Stimulated activated naive CD8-positive, alpha-beta T cell treated with anti-CD3 and anti-CD28 coated beads, Interleukin-15, Interleukin-2, amounts not matched to agents 100 ng/mL and 50 ng/mL, for 24 hours (primary cell): ENCODE measurements around the gene FDCSP.
"Not testable (repeated sequence)": the region's sequence is repeated elsewhere in the genome, so short reads cannot be mapped to it uniquely, and the experiment has no call there.

ENCODE experiments used
- H3K27ac Mint-ChIP-seq: one replicate; pipeline ENCODE4 v1.8.0; 2021; ENCODE audit warnings: mild to moderate bottlenecking, mixed read lengths
- H3K27me3 Mint-ChIP-seq: one replicate; pipeline ENCODE4 v1.8.0; 2021; ENCODE audit warnings: mixed read lengths
- H3K36me3 Mint-ChIP-seq: one replicate; pipeline ENCODE4 v1.8.0; 2021; ENCODE audit warnings: low read depth, mixed read lengths
- H3K4me1 Mint-ChIP-seq: one replicate; pipeline ENCODE4 v1.8.0; 2021; ENCODE audit warnings: low read depth, mixed read lengths
- H3K4me3 Mint-ChIP-seq: one replicate; pipeline ENCODE4 v1.8.0; 2021; ENCODE audit warnings: mild to moderate bottlenecking, mixed read lengths
- H3K9me3 Mint-ChIP-seq: one replicate; pipeline ENCODE4 v1.8.0; 2021; ENCODE audit warnings: mixed read lengths

Gene FDCSP

DNA sequence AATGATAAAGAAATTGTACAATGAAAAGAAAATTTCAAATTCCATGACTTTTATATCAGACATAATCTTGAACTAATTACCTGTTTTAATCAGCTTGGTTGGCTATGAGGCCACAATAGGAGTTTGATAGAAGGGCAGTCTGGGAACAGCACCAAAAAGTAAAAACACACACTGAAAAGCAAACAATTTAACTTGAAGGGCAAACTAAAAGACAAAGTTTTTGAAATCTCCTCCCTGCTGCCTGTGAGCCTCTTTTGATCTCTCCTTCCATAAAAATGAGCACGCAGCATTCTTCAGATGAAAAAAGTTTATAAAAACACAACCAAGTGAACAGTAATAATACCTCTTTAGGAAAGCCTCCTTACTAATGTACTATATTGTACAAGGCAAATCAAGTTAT is 22.3 kb upstream of the FDCSP start:
- Mint-ChIP-seq H3K27ac (no peak overlapping the region), H3K36me3 (no peaks in the 10 kb centered on the region), H3K9me3 (no peaks in the 10 kb centered on the region), H3K27me3 (no peaks in the 10 kb centered on the region), H3K4me3 (no peak overlapping the region), H3K4me1 (no peaks in the 10 kb centered on the region)

DNA sequence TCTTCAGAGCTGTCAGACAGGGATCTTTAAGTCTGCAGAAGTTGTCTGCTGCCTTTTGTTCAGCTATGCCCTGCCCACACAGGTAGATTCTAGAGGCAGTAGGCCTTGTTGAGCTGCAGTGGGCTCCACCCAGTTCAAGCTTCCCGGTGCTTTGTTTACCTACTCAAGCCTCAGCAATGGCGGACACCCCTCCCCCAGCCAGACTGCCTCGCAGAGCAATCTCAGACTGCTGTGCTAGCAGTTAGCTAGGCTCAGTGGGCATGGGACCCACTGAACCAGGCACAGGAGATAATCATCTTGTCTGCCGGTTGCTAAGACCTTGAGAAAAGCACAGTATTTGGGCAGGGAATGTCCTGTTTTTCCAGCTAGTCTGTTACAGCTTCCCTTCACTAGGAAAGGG is 13.2 kb upstream of the FDCSP start:
- not testable (repeated sequence) for H3K27me3 Mint-ChIP-seq, H3K36me3 Mint-ChIP-seq, H3K4me3 Mint-ChIP-seq, H3K4me1 Mint-ChIP-seq, H3K27ac Mint-ChIP-seq
- H3K9me3 Mint-ChIP-seq, result peaks cover 11% of the 10 kb centered on the region

DNA sequence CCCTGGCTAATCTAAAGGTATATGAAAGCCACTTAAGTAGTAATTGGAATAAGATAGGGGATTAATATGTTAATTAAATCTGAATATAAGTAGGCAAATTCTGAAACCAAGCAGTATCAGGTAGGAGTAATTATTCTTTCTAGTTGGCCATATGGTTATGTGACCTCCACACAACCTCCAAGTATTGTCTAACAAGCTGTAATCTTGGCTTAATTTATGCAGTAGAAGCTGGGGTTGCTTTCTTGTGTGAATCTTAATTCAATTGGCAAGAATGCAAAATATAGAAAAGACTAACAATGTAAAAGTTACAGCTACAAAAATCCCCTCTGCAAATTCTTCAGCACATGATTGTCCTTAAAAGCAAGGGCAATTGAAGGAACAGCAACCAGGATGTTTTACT is 9.8 kb upstream of the FDCSP start:
- H3K4me1 Mint-ChIP-seq, H3K27ac Mint-ChIP-seq, H3K27me3 Mint-ChIP-seq, H3K36me3 Mint-ChIP-seq, H3K4me3 Mint-ChIP-seq, H3K9me3 Mint-ChIP-seq: not testable (repeated sequence)

DNA sequence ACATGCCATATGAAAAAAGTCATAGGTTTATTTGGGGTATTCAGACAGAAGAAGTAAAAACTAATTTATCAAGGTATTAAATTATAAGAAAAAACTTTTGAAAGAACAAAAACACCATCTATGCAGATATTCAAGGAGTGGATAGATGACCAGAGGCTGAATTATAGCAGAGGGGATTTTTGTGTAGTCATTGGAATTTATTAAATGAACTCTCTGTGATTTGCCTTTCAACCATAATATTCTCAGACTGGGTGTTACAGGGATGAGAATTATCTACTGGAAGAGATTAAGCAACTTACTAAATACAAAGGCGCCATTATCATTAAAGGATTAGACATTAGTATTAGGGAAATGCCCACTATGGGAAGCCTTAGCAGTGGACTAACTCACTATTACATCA is 9.4 kb upstream of the FDCSP start:
- H3K36me3 Mint-ChIP-seq, H3K9me3 Mint-ChIP-seq, H3K4me1 Mint-ChIP-seq, H3K4me3 Mint-ChIP-seq, H3K27ac Mint-ChIP-seq, H3K27me3 Mint-ChIP-seq: not testable (repeated sequence)

DNA sequence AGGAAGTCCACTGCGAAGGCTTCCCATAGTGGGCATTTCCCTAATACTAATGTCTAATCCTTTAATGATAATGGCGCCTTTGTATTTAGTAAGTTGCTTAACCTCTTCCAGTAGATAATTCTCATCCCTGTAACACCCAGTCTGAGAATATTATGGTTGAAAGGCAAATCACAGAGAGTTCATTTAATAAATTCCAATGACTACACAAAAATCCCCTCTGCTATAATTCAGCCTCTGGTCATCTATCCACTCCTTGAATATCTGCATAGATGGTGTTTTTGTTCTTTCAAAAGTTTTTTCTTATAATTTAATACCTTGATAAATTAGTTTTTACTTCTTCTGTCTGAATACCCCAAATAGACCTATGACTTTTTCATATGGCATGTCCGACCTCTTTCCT is 4.5 kb upstream of the FDCSP start:
- H3K9me3 Mint-ChIP-seq, H3K4me1 Mint-ChIP-seq, H3K27ac Mint-ChIP-seq, H3K27me3 Mint-ChIP-seq, H3K4me3 Mint-ChIP-seq, H3K36me3 Mint-ChIP-seq: not testable (repeated sequence)

DNA sequence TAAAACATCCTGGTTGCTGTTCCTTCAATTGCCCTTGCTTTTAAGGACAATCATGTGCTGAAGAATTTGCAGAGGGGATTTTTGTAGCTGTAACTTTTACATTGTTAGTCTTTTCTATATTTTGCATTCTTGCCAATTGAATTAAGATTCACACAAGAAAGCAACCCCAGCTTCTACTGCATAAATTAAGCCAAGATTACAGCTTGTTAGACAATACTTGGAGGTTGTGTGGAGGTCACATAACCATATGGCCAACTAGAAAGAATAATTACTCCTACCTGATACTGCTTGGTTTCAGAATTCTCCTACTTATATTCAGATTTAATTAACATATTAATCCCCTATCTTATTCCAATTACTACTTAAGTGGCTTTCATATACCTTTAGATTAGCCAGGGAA is 4.1 kb upstream of the FDCSP start:
- H3K9me3 Mint-ChIP-seq, H3K4me3 Mint-ChIP-seq, H3K27me3 Mint-ChIP-seq: not testable (repeated sequence)

DNA sequence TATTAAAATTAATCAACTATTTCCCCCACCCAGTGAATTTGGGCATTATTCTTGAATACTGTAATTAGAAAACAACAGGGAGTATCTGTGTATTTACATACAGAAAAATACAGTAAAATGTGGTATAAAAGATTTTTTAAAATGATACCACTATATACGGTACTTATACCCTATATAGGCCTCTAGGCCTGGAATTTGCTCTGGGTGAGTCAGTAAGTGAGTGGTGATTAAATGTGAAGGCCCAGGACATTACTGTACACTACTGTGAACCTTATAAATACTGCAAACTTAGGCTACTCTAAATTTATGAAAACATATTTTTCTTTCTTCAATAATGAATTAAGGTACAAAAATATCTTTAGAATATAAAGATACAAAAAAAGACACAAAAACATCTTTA is 10.2 kb downstream of the FDCSP start:
- H3K4me3 Mint-ChIP-seq, result no peak overlapping the region
- no peaks in the 10 kb centered on the region for H3K36me3 Mint-ChIP-seq
- no peak overlapping the region for H3K27ac Mint-ChIP-seq
- no peaks in the 10 kb centered on the region for H3K4me1 Mint-ChIP-seq
- no peaks in the 10 kb centered on the region for H3K27me3 Mint-ChIP-seq
- no peaks in the 10 kb centered on the region for H3K9me3 Mint-ChIP-seq

More for the DNA sequence above, 4.1 kb upstream of the FDCSP start:
- not testable (repeated sequence) for H3K27ac Mint-ChIP-seq, H3K4me1 Mint-ChIP-seq, H3K36me3 Mint-ChIP-seq

DNA sequence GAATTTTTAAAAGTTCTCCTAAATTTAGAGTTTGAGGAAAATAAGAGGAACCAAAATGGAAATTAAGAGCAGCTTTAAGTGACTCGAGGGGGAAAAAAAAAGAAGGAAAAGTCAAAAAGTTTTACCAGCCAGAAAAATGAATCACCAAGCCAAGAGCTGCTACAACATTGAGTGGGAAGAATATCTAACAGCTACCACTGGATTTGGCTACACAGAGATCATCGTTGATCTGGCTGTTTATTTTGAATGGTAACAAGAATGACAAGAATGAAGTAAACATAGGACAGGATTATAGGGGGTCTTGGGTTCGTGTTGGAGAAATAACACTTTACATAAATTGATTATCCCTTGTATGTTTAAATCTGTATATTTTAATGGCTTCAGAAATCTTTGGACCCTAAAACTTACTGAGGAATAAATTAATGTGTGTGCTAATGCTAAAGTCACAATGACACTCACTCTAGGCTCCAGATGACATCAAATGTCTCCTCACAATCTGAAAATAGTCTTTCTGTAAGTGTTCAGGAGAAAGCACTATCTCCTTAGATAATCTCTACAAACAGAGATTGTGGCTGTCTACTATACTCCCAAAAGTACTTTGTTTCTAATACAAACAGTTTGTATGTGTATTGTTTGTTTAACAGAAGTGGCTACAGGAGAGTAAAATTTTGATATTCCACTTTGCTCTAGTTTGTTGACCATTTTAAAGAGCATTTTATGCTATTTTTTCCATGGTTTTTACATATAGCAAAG is 13.4 kb downstream of the FDCSP start:
- no peak overlapping the region for H3K4me3 Mint-ChIP-seq

DNA sequence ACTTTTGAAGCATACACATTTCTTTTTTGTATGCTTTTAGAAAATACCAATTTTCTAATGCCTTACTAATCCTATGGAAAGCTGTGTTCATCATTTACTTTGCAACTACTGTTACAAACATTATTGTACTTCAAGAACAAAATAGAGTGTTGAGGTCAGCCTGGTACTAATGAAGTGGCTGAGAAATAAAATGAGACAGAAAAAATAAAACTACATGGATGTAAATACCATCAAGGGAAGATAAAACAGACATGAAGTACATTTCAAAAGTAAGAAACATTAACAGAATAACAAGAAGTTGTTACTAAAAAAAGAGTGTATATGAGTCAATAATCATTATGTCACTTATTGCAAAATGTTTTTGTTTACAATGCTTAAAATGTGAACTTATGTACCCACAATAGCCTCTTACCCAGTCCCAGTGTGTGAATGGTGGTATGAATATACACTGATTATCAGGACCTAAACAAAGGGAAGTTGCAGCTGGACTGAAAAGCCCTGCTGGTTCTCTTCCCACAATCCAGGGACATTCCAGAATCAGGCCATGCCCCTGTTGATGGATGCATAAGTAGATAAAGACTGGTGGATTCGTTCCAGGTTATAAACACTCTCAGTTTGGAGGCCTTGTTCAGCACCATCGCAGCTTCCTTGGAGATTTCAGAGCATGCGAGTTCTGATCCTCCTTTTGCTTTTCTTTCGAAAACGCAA is 14.1 kb downstream of the FDCSP start:
- no peak overlapping the region for H3K27ac Mint-ChIP-seq
- H3K4me1 Mint-ChIP-seq, result no peaks in the 10 kb centered on the region
- no peak overlapping the region for H3K4me3 Mint-ChIP-seq
- no peaks in the 10 kb centered on the region for H3K27me3 Mint-ChIP-seq
- no peaks in the 10 kb centered on the region for H3K9me3 Mint-ChIP-seq
- H3K36me3 Mint-ChIP-seq, result no peaks in the 10 kb centered on the region

More for the DNA sequence above, 13.4 kb downstream of the FDCSP start:
- Mint-ChIP-seq H3K4me1 (no peaks in the 10 kb centered on the region), H3K27me3 (no peaks in the 10 kb centered on the region), H3K36me3 (no peaks in the 10 kb centered on the region), H3K27ac (no peak overlapping the region), H3K9me3 (no peaks in the 10 kb centered on the region)

DNA sequence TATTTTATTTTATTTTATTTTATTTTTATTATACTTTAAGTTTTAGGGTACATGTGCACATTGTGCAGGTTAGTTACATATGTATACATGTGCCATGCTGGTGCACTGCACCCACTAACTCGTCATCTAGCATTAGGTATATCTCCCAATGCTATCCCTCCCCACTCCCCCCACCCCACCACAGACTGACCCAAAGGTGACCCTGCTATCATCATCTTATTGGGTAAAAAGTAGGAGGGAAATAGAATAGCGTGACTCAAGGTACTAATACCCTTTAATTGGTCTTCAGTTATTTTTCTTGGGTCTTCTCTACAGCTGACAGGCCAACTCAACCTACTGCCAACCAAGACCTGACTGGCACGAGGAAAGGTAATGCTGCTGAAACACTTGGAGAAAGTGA is 16.4 kb downstream of the FDCSP start, which contains the start of gene CSN3:
CSN3 (plus strand) TSS at position 301 of the 400 bp plus-strand sequence. CDS start 2,223 bp downstream, outside the sequence.
- not testable (repeated sequence) for H3K36me3 Mint-ChIP-seq, H3K4me1 Mint-ChIP-seq, H3K9me3 Mint-ChIP-seq, H3K27me3 Mint-ChIP-seq, H3K27ac Mint-ChIP-seq, H3K4me3 Mint-ChIP-seq

DNA sequence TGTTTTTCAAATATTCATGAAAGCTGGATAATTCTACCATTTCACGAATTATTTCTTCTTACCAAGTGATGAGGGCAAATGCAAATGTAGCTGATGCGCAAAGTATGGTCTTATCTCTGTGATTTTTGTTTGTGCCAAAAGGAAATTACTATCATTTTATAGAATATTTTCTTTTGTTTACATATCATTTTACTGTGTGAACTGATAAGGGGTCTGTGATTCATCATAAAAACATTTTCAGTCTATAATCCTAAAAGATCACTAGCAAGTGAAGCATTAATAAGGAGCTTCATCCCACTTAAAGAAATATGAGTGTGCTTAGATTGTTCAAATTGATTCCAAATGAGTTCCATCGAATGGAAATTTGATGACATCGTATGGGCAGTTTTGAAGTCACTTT is 17.2 kb downstream of the FDCSP start:
- Mint-ChIP-seq H3K9me3 (no peaks in the 10 kb centered on the region), H3K36me3 (no peaks in the 10 kb centered on the region), H3K4me1 (no peaks in the 10 kb centered on the region), H3K4me3 (no peak overlapping the region), H3K27me3 (no peaks in the 10 kb centered on the region), H3K27ac (no peak overlapping the region)

DNA sequence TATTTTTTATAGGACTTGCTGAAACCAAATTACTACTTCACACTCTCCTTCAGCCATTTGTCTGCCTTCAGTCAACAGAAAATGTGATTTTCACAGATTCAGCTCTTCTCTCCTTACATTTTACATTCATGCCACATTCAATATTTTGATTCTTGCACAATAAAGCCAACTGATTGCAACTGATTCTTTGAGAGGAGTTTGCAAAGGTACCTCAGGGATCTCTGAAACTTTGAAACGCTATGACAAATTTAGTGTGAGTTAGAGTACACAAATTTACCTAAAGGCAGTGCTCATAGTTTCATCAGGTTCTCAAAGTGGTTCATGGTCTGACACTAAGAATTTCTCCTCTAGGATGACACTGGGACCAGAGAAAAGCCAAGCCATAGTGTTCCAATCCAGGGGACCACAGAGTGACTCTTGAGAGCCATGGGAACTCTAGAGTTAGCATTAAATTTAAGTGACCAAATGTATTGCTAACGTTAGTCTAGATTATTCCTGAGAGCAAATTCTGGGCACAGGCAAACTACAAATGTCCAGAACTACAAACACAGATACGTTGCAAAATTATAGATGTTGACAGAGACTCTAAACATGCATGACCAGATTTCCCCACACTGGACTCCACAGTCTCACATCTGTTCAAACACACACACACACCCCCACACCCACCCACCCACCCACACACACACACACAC is 25.5 kb downstream of the FDCSP start:
- Mint-ChIP-seq H3K27me3 (no peaks in the 10 kb centered on the region), H3K9me3 (no peaks in the 10 kb centered on the region), H3K36me3 (no peaks in the 10 kb centered on the region), H3K27ac (no peak overlapping the region), H3K4me1 (no peaks in the 10 kb centered on the region), H3K4me3 (no peak overlapping the region)

DNA sequence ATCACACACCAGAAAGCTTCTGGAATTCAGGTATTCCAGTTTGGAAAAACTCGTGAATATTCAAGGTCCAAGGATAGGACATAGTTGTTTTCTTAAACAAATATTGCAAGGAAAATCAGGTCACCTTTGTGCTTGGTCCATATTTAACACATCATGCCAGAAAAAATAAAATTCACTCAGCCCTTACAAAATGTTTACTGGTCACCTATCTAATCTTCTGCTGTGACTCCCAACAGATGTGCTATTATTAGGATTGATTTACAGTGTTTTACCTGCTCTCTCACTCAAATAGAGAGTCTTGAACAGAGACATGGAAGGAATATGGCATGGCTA is 26.0 kb downstream of the FDCSP start:
- Mint-ChIP-seq H3K27me3 (no peaks in the 10 kb centered on the region), H3K9me3 (no peaks in the 10 kb centered on the region), H3K4me1 (no peaks in the 10 kb centered on the region), H3K4me3 (no peak overlapping the region), H3K36me3 (no peaks in the 10 kb centered on the region), H3K27ac (no peak overlapping the region)

DNA sequence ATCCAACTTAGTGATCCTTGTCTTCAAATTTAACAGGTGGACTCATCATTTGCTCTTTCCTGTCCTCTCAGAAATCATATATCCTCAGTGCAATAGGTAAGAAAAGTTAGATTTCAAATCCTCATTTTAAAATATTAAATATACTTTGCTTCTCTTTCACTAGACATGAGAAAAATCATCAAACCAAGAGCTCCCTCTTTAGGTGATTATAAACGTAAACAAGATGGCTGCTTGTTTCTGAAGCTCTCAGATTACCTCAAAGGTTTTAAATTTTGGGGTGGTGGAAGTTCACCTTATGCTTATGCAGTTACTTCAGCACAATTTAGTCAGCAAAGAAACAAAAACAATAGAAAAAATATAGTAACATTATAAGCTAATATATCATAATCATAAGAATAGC is 43.8 kb downstream of the FDCSP start:
- no peaks in the 10 kb centered on the region for H3K27me3 Mint-ChIP-seq
- no peaks in the 10 kb centered on the region for H3K4me1 Mint-ChIP-seq
- H3K36me3 Mint-ChIP-seq, result no peaks in the 10 kb centered on the region
- H3K9me3 Mint-ChIP-seq, result peaks cover 10% of the 10 kb centered on the region
- H3K4me3 Mint-ChIP-seq, result no peak overlapping the region
- H3K27ac Mint-ChIP-seq, result no peak overlapping the region

DNA sequence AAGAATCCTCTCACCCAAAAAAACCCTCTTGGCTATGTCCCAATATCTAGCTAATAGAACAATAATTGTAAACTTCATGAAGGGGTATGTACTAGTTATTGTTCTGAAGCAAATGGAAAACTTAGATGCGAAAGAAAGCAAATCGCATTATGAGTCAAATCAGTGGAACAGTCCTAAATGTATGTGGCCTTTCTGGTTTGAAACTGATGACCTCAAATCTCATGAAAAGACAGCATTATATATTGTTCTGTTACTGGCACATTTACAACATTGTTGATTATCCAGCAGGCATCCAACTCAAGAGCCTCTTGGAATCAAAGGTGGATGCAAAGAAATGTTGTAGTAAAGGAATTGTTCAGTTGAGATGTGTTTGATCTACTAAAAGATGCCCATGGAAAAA is 51.2 kb downstream of the FDCSP start:
- no peaks in the 10 kb centered on the region for H3K4me1 Mint-ChIP-seq
- no peak overlapping the region for H3K27ac Mint-ChIP-seq
- H3K36me3 Mint-ChIP-seq, result no peaks in the 10 kb centered on the region
- peaks cover 6% of the 10 kb centered on the region for H3K9me3 Mint-ChIP-seq
- no peaks in the 10 kb centered on the region for H3K27me3 Mint-ChIP-seq
- H3K4me3 Mint-ChIP-seq, result no peak overlapping the region
